GM18951 (cell line): Measurements from ENCODE around the gene GBF1.
"Not testable (repeated sequence)": the region's sequence is repeated elsewhere in the genome, so short reads cannot be mapped to it uniquely, and the experiment has no call there.

ENCODE experiments used
- POLR2A ChIP-seq: IDR thresholded peaks from 4 replicates; pipeline ENCODE4 v1.6.1; 2011; ENCODE audit warnings: mild to moderate bottlenecking; ENCODE audit not compliant: insufficient read length, insufficient read depth; ENCODE audit errors: extremely low read depth
- in situ Hi-C: fragments of 300-500 bp; cut with MboI; formaldehyde crosslinking; loops from one replicate; pipeline ENCODE4 v1.12.0; 2022; ENCODE audit warnings: low sequenced_read_pairs, mixed read lengths, inconsistent platforms; ENCODE audit not compliant: unreplicated experiment

Gene GBF1

DNA sequence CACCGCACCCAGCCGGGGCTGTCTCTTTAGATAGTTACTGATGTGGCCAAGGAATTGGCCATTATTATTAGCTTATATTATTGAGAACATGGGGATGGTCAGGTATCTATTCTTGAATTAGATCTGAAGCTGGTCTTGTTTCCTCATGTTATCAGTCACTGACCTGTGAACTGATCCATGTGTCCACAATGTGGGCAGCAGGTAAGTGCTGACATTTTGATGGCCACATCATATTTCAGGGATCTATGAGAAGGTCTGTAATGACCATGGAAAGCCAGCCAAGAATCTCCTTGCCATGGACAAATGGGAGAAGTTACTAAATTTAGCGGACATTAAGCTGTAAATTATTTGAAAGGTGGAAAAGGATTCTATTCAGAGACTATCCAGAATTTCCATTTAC, 61.4 kb downstream of the GBF1 start:
- in situ Hi-C loops: no loop called here
- no peak for TF ChIP-seq POLR2A

DNA sequence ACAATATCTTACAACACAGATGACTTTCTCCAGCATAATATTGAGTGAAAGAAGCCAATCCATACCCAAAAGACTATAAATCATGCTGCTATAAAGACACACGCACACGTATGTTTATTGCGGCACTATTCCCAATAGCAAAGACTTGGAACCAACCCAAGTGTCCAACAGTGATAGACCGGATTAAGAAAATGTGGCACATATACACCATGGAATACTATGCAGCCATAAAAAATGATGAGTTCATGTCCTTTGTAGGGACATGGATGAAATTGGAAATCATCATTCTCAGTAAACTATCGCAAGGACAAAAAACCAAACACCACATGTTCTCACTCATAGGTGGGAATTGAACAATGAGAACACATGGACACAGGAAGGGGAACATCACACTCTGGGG, 63.0 kb downstream of the GBF1 start:
- in situ Hi-C loops: not testable (repeated sequence)

DNA sequence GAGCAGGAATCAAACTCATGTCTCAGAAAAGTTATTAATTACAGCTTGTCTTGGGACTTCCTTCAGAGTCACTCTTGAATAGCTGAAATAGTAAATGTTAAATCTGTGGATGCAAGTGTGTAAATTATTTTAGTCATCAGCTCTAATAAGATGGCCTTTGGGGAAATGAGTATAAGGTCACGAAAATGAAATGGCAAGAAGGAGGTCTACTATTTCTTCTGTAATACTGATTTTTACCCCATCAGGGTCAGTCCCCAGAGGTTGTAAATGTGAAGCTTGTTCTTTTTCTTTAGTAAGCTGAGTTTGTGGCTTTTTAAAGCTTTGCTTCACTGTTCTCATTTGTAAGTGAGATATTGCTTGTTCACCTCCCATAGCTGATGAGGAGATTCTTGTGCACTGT, 63.9 kb downstream of the GBF1 start:
- in situ Hi-C loops: no loop called here
- TF ChIP-seq POLR2A: no peak

DNA sequence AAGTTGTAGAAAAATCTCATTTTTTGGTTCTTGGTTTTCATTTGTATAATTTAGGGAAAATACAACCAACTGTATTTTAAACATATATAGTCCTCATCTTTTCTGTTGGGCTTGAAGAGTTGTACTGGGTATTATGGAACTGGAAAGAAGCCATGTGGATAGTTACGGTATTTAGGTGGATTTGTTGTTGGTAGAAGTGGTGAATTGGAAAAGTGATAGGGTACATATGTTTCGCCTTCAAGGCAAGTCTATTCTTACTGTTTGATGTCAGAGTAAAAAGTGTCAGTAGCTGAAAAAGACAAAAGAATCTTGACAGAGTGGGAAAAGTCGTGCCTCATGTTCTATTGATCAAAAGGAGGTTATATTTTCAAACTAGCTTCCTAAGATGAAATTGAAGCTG, 64.6 kb downstream of the GBF1 start:
- no peak for TF ChIP-seq POLR2A
- in situ Hi-C loops: no loop called here

DNA sequence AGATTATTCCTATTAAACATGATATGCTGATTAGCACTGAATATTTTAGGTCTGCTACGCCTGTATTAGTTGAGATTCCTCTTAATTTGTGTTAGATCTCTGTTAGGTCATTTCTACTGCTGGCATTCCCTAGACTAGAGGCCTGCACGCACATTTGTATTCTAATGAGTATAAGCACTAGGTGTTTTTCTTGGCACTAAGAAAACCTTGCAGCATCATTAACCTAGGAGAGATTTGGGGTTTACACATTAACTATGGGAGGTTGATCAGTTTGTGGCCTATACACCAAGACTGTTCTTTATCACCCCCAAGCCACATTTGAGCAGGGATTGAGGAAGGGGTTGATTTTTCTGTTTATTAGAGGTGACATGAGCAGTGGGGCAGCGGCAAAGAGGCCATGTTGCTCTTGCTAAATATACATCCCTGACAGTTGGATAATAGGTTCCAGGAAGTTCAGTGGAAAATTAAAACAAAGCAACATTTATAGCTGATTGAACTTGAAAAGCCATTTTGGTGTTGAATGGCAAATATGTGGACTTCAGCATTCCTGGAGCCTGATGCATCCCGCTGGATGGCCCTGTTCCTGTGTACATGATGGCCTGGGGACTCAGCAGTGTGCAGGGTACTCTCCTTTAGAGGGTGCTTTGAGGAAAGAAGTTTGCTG, 65.2 kb downstream of the GBF1 start:
- TF ChIP-seq POLR2A: no peak
- in situ Hi-C loops: no loop called here

DNA sequence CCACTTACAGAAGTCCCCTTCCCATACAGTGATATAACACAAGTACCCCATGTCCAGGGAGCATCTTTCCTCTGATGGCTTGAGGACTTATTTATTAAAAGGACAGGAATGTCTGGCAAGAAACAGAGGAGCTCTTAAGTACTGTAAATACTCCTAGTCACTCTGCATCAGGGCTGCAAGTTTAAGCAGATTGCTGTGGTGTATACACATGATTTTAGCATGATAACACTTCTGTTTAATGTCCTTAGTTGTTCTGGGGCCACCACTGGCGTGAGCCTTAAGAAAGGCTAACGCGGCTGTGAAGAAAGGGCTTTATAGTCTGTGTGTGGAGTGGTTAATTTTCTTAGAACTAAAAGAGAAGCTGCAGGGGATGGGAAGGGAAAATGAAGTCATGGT, 65.7 kb downstream of the GBF1 start:
- in situ Hi-C loops: no loop called here
- no peak for TF ChIP-seq POLR2A

DNA sequence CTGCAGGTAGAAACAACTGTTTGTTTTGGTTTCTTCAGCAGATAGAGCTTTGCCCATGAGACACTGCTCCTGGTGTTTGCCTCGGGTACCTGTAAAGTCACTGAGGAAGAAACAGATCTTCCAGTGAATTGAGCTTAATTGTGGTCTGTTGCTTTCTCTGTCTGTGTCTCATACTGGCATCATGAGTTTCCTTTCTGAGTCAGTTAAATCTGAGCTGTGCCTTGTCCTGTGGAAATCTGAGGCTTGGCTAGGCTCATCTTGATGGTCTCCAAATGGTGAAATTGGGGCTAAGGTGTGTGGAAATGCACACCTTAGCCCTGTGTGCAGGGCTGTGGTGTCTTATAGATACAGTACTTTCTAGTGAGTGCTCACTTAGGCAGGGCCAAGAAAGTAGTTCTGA, 67.4 kb downstream of the GBF1 start:
- in situ Hi-C loops: no loop called here
- no peak for TF ChIP-seq POLR2A

DNA sequence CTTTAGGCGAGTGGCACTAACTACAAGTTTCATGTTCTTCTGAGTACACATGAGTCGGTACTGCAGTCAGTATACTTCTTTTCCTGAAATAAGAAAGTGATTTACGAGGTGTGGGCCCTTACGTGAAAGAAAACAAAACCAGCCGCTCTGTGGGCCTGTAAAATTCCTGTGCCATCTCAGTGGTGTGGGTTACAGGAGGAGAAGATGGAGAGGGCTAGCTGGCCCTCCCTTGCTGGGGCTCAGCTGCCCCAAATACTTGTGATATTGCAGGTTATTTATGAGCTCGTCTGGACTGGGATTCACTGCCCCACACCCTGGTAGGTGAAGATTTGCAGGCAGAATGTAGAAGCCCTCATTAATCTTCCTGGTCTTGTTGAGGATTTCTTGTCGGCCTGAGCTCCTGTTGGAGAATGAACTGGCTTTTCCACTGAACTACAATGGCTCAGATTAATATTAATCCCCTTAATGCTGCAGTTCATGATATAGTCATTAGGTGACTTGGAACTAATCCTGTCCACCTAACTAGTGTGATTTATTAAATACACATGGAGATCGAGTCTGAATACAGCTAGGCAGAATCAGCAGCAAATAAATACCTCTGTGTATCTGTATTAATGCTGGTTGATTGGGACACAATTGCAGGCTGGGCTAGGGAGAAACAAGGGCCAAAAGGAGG, 68.0 kb downstream of the GBF1 start:
- in situ Hi-C loops: no loop called here

DNA sequence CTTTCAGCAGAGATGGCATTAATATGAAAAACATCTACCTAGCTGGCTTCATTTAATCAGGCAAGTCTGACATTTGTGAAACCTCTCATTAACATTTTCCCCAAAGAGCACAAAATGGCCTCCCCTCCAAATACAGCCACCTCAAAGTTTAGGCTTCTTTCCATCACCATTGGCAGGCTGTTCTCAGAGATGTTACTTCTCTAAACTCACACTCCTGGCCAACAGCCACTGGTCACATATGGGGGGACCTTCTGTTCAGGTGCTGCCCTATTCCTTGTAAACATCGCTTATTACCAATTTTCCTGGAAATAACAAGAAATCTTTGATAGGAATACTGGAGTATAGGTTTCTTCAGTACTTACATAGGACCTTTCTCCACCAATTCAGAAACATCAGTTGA, 69.5 kb downstream of the GBF1 start:
- in situ Hi-C loops: no loop called here
- no peak for TF ChIP-seq POLR2A

More for the DNA sequence above, 68.0 kb downstream of the GBF1 start:
- no peak for TF ChIP-seq POLR2A

DNA sequence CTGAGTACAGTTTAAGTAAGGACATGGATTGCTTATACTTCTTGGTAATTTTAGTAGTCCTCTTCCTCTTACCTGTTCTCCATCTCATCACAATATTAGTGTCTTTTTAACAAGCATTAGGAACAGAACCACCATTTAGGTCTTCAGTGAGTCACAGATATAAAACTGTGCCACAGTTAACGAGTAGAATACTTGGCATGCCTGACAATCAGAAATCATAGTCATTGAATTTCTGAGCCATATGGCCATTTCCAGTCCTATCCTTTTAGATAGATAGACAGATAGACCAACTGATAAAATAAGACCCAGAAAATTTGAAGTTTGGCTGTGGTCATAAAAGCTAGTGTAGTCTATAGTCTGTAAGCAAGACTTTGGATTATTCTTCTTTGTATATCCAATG, 71.1 kb downstream of the GBF1 start:
- in situ Hi-C loops: no loop called here
- no peak for TF ChIP-seq POLR2A

DNA sequence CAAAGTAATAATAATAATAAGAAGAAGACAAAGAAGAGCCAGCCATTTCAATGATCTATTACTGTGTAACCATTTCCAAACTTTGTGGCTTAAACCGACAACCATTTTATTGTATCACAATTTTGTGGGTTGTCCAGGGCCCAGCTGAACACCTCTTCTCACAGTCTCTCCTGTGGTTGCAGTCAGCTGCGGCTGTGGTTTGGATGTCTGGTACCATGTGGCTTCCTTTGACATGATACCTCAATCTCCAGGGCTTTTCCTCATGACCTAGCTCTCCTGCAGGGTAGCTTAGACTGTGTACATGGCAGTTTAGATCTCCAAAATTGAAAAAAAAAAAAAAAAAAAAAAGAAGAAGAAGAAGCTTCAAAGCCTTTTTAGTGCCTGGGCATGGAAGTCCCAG, 77.6 kb downstream of the GBF1 start:
- in situ Hi-C loops: no loop called here
- TF ChIP-seq POLR2A: no peak

DNA sequence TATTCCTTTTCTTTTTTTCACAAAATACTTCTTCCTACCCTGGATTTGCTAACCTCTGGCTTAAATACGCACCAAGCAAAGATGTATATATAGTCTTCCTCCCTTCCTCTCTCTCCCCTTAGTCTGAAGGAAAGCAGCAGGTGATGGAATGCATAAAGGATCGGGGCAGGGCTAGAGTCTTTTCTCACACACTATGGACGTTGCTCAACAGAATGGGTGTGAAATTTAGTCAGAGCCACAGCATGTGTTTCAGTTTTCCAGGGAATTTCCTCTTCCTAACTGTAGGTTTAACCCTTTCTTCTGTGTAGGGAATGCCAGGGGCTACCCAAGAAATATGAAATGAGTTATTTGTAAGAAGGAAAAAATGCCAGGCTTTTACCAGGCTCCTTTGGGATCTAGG, 78.7 kb downstream of the GBF1 start:
- in situ Hi-C loops: no loop called here
- no peak for TF ChIP-seq POLR2A

DNA sequence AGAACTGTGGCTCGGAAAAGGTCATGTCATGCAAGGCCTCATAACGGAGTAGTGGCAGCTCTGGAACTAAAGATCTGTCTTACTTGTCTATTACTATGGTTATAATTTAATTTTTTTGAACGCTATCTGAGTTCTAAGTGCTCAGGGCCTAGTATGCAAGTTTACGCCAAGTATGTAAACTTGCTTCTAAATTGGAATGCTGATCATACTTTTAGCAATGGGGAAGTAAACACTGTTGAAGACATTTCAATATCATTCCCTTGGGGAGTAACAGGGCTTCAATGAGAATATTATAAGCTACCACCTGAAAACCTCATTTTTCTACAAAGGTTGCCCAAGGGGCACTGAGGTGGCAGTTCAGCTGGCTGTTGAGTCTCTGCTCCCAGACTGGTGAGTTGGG, 80.7 kb downstream of the GBF1 start:
- no peak for TF ChIP-seq POLR2A
- in situ Hi-C loops: no loop called here

DNA sequence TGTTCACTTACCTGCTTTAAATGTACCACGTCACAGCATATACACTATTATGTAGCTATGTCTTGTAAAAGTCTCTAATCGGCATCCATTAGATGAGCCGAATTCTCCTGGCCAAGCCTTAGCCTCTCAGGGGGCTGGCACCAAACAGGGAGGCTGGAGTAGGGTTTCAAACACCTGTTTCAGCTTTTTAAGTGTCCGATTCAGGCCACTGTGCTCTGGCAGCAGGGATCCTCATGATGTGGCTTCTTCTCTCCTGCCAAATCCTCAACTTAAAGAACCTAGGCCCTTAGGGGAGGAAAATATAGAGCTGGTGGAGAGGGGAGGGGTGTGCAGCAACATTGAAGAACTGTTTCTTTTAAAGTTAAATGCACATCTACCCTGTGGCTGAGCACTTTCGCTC, 81.7 kb downstream of the GBF1 start:
- TF ChIP-seq POLR2A: no peak
- in situ Hi-C loops: no loop called here
